ENCODE results near the gene IGDCC3.

DNA sequence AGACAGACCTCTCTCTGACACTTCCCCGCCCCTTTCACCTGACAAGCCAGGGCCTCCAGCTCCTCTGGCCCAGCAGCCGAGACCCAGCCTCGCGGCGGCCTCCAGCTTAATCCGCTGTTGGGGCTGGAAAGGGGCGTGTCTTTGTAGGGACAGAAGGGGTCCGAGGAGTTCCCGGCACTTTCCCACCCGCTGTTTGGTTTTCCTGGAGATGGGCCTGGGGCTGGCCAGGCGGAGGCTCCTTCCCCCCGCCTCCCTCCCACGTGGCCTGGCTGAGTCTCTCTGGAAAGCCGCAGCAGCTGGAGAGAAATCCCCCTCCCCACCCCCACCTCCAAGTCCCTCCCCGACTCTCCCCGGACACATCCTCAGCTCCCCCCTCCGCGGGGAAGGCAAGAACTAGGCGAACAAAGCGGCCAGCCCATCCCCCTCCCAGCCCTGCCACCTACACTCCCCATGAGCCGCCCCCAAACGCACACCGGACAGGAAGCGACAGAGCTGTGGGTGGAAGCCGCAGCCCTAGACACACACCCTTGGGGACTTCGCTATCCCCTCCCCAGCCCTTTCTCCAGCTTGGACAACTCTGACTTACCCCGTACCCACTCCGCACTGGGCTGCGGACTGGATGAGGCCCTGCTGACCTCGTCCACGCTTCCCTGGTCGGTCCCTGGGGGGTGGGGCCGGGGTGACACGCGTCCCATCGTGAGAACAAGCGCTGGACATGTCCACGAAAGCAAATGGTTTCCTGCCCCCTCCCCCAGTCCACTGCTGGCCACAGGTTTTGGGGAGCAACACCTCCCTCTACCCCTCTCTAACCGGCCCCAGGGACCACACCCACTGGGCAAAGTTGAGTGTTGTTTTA, 43.8 kb upstream of the IGDCC3 start:
- no peak for TF ChIP-seq EZH2 (IDR thresholded peaks at IDR 0.05; ENCODE audit: borderline replicate concordance, low read depth, low read length, poor library complexity, severe bottlenecking)
- TF ChIP-seq, protein P1, sequence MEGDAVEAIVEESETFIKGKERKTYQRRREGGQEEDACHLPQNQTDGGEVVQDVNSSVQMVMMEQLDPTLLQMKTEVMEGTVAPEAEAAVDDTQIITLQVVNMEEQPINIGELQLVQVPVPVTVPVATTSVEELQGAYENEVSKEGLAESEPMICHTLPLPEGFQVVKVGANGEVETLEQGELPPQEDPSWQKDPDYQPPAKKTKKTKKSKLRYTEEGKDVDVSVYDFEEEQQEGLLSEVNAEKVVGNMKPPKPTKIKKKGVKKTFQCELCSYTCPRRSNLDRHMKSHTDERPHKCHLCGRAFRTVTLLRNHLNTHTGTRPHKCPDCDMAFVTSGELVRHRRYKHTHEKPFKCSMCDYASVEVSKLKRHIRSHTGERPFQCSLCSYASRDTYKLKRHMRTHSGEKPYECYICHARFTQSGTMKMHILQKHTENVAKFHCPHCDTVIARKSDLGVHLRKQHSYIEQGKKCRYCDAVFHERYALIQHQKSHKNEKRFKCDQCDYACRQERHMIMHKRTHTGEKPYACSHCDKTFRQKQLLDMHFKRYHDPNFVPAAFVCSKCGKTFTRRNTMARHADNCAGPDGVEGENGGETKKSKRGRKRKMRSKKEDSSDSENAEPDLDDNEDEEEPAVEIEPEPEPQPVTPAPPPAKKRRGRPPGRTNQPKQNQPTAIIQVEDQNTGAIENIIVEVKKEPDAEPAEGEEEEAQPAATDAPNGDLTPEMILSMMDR (conservative IDR thresholded peaks at IDR 0.05; ENCODE audit: low read depth, low read length) = no peak

Measured in A673 (cell line).